ENCODE data around the gene TCAF1. TPM values are rescaled to one million over a fixed set of nuclear protein-coding genes. Genes with fewer than 3 reads are reported as not detected.

TCAF1 gene
- polyA plus RNA-seq, 1 donor from 2014 or later: 172 TPM

GRCh38 chr7:143945423-143945822 is 43.4 kb upstream of the TCAF1 start:
- Histone ChIP-seq H3K9me2 (ENCODE audit: insufficient read depth, low read length) (no peaks in the 10 kb centered on the region), H3K4me3 (ENCODE audit: low read length) (no peak overlapping the region), H3K79me2 (replicated peaks; ENCODE audit: insufficient read depth, low read length) (no peaks in the 10 kb centered on the region), H3K36me3 (ENCODE audit: insufficient read depth, low read length) (no peaks in the 10 kb centered on the region), H3F3A (ENCODE audit: insufficient read depth, low read length, poor library complexity, severe bottlenecking) (no peaks in the 10 kb centered on the region), H3K9ac (ENCODE audit: low read length) (no peak overlapping the region), H3K9me3 (ENCODE audit: low read length) (no peaks in the 10 kb centered on the region), H4K20me1 (ENCODE audit: insufficient read depth) (no peaks in the 10 kb centered on the region), H3K4me2 (ENCODE audit: low read length) (no peak overlapping the region), H3K27me3 (ENCODE audit: insufficient read depth, low read depth, low read length) (no peaks in the 10 kb centered on the region), H3K27ac (ENCODE audit: low read length) (no peak overlapping the region), H2AFZ (ENCODE audit: low read depth, low read length) (no peak overlapping the region)
- no peak for TF ChIP-seq CTCF (IDR thresholded peaks at IDR 0.05; ENCODE audit: poor library complexity, severe bottlenecking)
- no peak for TF ChIP-seq REST (IDR thresholded peaks at IDR 0.05; ENCODE audit: borderline replicate concordance)
- TF ChIP-seq EZH2 (IDR thresholded peaks at IDR 0.05; ENCODE audit: borderline replicate concordance, insufficient read depth, low read length, poor library complexity, severe bottlenecking): no peak
- no peak for TF ChIP-seq RAD21 (conservative IDR thresholded peaks at IDR 0.05)
- no peak for TF ChIP-seq SMC3 (conservative IDR thresholded peaks at IDR 0.05; ENCODE audit: poor library complexity)
- TF ChIP-seq TAF1 (IDR thresholded peaks at IDR 0.05; ENCODE audit: low read depth): no peak
- TF ChIP-seq MXI1 (conservative IDR thresholded peaks at IDR 0.05; ENCODE audit: poor library complexity, severe bottlenecking): no peak
- no peak for TF ChIP-seq POLR2AphosphoS5 (IDR thresholded peaks at IDR 0.05)
- TF ChIP-seq EP300 (conservative IDR thresholded peaks at IDR 0.05; ENCODE audit: poor library complexity, severe bottlenecking): no peak

- no peaks in the 10 kb centered on the region for H3K9me2 ChIP-seq (ENCODE audit: insufficient read depth, low read length)
Measured at GRCh38 chr7:143938379-143939243, 36.6 kb upstream of the TCAF1 start.

More at GRCh38 chr7:143938379-143939243, 36.6 kb upstream of the TCAF1 start:
- H3K9ac ChIP-seq (ENCODE audit: low read length): no peak overlapping the region
- no peaks in the 10 kb centered on the region for H3K36me3 ChIP-seq (ENCODE audit: insufficient read depth, low read length)
- no peak overlapping the region for H3K27ac ChIP-seq (ENCODE audit: low read length)
- H3K4me3 ChIP-seq (ENCODE audit: low read length): no peak overlapping the region
- H3K9me3 ChIP-seq (ENCODE audit: low read length): no peaks in the 10 kb centered on the region
- no peak overlapping the region for H3K4me2 ChIP-seq (ENCODE audit: low read length)
- no peaks in the 10 kb centered on the region for H3K79me2 ChIP-seq (replicated peaks; ENCODE audit: insufficient read depth, low read length)
- TF ChIP-seq SMC3 (conservative IDR thresholded peaks at IDR 0.05; ENCODE audit: poor library complexity) (no peak), RAD21 (conservative IDR thresholded peaks at IDR 0.05) (no peak), TAF1 (IDR thresholded peaks at IDR 0.05; ENCODE audit: low read depth) (no peak), EP300 (conservative IDR thresholded peaks at IDR 0.05; ENCODE audit: poor library complexity, severe bottlenecking) (no peak), POLR2AphosphoS5 (IDR thresholded peaks at IDR 0.05) (no peak), MXI1 (conservative IDR thresholded peaks at IDR 0.05; ENCODE audit: poor library complexity, severe bottlenecking) (no peak), EZH2 (IDR thresholded peaks at IDR 0.05; ENCODE audit: borderline replicate concordance, insufficient read depth, low read length, poor library complexity, severe bottlenecking) (no peak), REST (IDR thresholded peaks at IDR 0.05; ENCODE audit: borderline replicate concordance) (no peak), CTCF (IDR thresholded peaks at IDR 0.05; ENCODE audit: poor library complexity, severe bottlenecking) (no peak)
- H3K27me3 ChIP-seq (ENCODE audit: insufficient read depth, low read depth, low read length): no peaks in the 10 kb centered on the region
- no peak overlapping the region for H2AFZ ChIP-seq (ENCODE audit: low read depth, low read length)
- H4K20me1 ChIP-seq (ENCODE audit: insufficient read depth): no peaks in the 10 kb centered on the region
- H3F3A ChIP-seq (ENCODE audit: insufficient read depth, low read length, poor library complexity, severe bottlenecking): no peaks in the 10 kb centered on the region

Measured in neural cell (in vitro differentiated cells).